Esophagus muscularis mucosa (tissue), 4 donors: Measurements from ENCODE around the gene TBCC. TPM values are rescaled to one million over a fixed set of nuclear protein-coding genes. Genes with fewer than 3 reads are reported as not detected.

ENCODE experiments used
- DNase-seq: peaks from one replicate; pipeline ENCODE4 v3.0.0-alpha.2; 2017; ENCODE audit errors: extremely low spot score
- H3K27ac ChIP-seq, 4 donors: fragments of 200-600 bp; sonication (generic); replicated peaks in 1 of 4; 1 replicate in 3 of 4; 2 replicates in 1 of 4; pipeline ENCODE4 v1.5.1; 2016 to 2019; ENCODE audit warnings: mild to moderate bottlenecking in 1 of 4
- H3K27me3 ChIP-seq, 4 donors: fragments of 200-600 bp; sonication (generic); one replicate each; pipeline versions ENCODE4 v1.5.1 to v1.6.0; 2016 to 2019
- H3K36me3 ChIP-seq, 4 donors: fragments of 200-600 bp; sonication (generic); one replicate each; pipeline ENCODE4 v1.5.1; 2016 to 2019
- H3K4me1 ChIP-seq, 4 donors: fragments of 200-600 bp; sonication (generic); one replicate each; pipeline ENCODE4 v1.5.1; 2016 to 2019
- H3K4me3 ChIP-seq, 4 donors: fragments of 200-600 bp; sonication (generic); 1 replicate in 2 of 4; 2 replicates in 2 of 4; pipeline ENCODE4 v1.5.1; 2016 to 2019; ENCODE audit warnings: mild to moderate bottlenecking in 4 of 4, moderate library complexity in 1 of 4
- H3K9me3 ChIP-seq, 4 donors: fragments of 200-600 bp; sonication (generic); 1 replicate in 3 of 4; 2 replicates in 1 of 4; pipeline ENCODE4 v1.5.1; 2016 to 2019
- EP300 ChIP-seq: sonication (generic); formaldehyde crosslinking; IDR thresholded peaks from one replicate; pipeline ENCODE4 v1.6.1; 2017; ENCODE audit warnings: antibody characterized with exemption
- POLR2A ChIP-seq: fragments of 450-650 bp; IDR thresholded peaks from one replicate; pipeline ENCODE4 v1.6.1; 2017; ENCODE audit warnings: antibody characterized with exemption, moderate library complexity, mild to moderate bottlenecking, low read depth
- POLR2AphosphoS5 ChIP-seq, 2 donors: sonication (generic); formaldehyde crosslinking; IDR thresholded peaks; one replicate each; pipeline ENCODE4 v1.6.1; 2017; ENCODE audit warnings: antibody characterized with exemption in 2 of 2
- WGBS: methylation state at CpG from one replicate; pipeline ENCODE4 v1.1.5; 2018; 5-methylcytosine and 5-hydroxymethylcytosine counted together
- intact Hi-C: fragments of 100-400 bp; cut with DNase I; formaldehyde crosslinking; loops from one replicate; pipeline ENCODE4 v1.15.1; 2023
- total RNA-seq, 4 donors: library from RNA; depleted of rRNA; stranded (reverse); fragments of >200 nt; gene quantifications; one replicate each; pipeline versions ENCODE4 v1.1.0 to v1.2.1, GENCODE V29; 2016
- TF ChIP-seq, protein P1 (sequence below), 3 experiments: fragments of 200-600 bp in 2 of 3; fragments of 450-650 bp in 1 of 3; sonication (generic) in 2 of 3; IDR thresholded peaks; one replicate each; pipeline ENCODE4 v1.5.1; 2017 to 2019; ENCODE audit warnings: antibody characterized with exemption in 3 of 3, mild to moderate bottlenecking in 2 of 3, moderate library complexity in 1 of 3

Gene TBCC
- total RNA-seq, 4 donors from 2014 or later: 33.2 to 41.9 (median 38.5) TPM

DNA sequence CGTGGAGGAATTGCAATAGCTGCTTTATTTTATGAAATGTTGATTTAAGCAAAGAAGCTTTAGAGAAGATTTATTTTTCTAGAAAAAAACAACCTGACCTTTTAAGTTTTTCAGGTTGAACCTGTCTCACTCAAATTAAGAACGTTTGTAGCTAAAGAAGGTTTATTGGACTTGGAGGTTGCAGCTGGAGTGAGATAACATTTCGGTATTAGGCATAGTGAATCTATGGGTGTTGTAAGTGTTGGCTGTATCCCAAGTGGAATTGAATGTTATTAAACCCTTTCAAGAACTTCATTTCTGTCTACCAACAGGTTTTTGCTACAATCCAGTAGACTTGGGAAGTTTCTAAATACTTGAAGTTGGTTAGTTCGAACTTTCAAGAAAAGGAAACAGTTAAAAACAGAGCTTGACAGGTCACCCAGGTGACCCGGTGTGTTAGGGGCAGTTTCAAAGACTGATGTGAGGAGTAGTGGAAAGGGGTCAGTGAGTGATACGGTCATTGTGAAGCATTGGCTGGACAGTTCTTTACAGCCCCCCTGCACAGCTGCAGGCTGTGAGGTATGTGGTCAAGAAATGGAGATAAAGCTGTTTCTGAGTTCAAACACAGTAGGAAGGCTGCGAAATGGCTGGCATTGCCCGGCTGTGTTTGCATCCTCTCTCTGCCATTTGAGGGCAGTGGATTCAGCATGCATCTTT is 2.4 kb upstream of the TBCC start:
- H3K27ac ChIP-seq: peak overlapping the region; percentile 97 to 99 (median 98)
- no peaks in the 10 kb centered on the region for H3K27me3 ChIP-seq
- DNase-seq: no peak
- peaks cover 26 to 55% (median 35%) of the 10 kb centered on the region in 4 donors for H3K4me1 ChIP-seq
- H3K4me3 ChIP-seq: peak overlapping the region; percentile 91 to 98 (median 95)
- TF ChIP-seq POLR2AphosphoS5 (IDR thresholded peaks at IDR 0.05): no peak
- H3K9me3 ChIP-seq: no peaks in the 10 kb centered on the region
- H3K36me3 ChIP-seq: no peaks in the 10 kb centered on the region
- intact Hi-C loops: loop anchor here (5.0 to 10.0 kb wide), 2 partner anchors 76 to 129 kb away; partner anchors contain the start of gene RPL7L1
- WGBS: 40% methylated on average over 8 of the region's 8 CpGs

DNA sequence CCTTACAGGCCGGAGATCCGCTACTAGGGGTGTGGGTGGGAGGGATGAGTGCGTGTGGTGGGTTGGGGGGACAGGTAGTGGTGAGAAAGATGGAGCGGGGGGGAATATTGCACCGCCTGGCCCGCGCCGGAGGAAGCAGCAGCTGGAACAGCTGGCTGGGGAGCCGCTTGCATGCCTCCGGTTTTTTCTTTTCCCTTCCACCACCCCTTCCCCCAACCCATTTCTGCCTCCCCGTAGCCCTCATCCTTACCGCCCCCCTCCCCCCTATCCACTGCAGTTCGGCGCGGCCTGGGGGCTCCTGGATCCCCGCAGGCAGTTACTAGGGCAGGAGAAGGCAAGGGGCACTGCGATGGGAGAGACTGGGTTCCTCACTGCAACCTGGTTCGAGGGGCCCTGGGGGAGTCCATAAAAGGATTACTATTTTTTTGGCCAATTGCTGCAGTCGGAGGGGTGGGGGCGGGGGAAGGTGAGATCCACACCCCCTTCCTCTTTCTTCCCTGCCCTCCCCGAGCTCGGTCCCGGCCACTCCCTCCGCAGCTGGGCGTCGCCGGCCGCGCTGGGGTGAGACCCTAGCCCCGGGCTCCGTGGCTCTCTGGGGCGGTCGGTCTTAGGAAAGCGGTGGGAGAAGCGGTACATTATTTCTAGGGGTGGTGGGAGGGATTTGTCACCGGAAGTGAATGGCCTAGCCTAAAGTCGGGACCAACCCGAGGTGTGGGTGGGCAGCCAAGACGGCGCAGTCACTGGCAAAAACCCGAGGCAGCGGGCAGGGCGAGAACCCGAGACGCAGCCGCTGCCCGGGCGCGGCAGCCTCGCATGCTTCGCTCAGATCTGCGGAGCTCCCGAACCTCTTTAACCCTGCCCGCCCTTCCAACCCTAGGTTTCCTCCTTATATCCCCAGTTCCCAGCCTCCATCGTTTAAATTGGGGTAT is 824 bp upstream of the TBCC start:
- TF ChIP-seq, protein P1, sequence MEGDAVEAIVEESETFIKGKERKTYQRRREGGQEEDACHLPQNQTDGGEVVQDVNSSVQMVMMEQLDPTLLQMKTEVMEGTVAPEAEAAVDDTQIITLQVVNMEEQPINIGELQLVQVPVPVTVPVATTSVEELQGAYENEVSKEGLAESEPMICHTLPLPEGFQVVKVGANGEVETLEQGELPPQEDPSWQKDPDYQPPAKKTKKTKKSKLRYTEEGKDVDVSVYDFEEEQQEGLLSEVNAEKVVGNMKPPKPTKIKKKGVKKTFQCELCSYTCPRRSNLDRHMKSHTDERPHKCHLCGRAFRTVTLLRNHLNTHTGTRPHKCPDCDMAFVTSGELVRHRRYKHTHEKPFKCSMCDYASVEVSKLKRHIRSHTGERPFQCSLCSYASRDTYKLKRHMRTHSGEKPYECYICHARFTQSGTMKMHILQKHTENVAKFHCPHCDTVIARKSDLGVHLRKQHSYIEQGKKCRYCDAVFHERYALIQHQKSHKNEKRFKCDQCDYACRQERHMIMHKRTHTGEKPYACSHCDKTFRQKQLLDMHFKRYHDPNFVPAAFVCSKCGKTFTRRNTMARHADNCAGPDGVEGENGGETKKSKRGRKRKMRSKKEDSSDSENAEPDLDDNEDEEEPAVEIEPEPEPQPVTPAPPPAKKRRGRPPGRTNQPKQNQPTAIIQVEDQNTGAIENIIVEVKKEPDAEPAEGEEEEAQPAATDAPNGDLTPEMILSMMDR (IDR thresholded peaks at IDR 0.05): no peak
- TF ChIP-seq POLR2AphosphoS5 (IDR thresholded peaks at IDR 0.05) (peak; percentile 93 to 98), POLR2A (peak; percentile 54)
- Histone ChIP-seq H3K4me3 (peak overlapping the region; percentile 91 to 98 (median 95)), H3K36me3 (no peaks in the 10 kb centered on the region), H3K27me3 (no peaks in the 10 kb centered on the region), H3K27ac (peak overlapping the region; percentile 97 to 99 (median 98)), H3K9me3 (no peaks in the 10 kb centered on the region), H3K4me1 (peaks cover 26 to 63% (median 42%) of the 10 kb centered on the region in 4 donors)
- DNase-seq: peak; percentile 96
- 0% methylated on average over 54 of the region's 55 CpGs for whole genome bisulfite sequencing
- intact Hi-C loops: loop anchor here (2.0 to 10.0 kb wide), 3 partner anchors 40 to 131 kb away; partner anchors contain the start of gene RPL7L1

DNA sequence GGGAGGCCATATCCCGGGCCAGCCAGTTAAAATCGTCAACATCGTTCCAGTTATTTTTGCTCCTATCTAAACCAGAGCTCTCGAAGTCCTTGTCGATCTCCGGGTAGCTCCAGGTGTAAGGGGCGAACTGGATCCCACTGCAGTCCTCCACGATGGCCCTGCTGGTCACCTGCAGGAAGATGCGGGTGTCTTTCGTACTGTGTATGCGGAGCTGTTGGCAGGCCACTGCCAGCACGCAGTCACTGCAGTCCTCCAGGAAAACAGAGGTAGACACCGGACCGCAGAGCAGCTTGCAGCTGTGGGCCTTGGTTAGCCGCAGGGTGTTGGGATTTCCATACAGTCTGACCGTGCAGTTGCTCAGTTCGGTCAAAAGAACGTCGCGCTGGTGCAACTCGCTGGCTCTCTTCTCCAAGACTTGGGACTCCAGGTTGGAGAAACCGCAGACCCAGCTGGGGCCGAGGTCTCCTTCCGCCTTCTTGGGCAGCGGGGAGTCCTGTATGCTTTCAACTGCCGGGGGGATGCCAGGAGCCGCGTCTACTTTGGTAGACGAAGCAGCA is 742 bp downstream of the TBCC start:
- intact Hi-C loops: loop anchor here (5.0 to 10.0 kb wide), 2 partner anchors 80 to 132 kb away; partner anchors contain the start of gene RPL7L1
- no peaks in the 10 kb centered on the region for H3K27me3 ChIP-seq
- no peaks in the 10 kb centered on the region for H3K36me3 ChIP-seq
- peak overlapping the region; percentile 97 to 99 (median 98) for H3K27ac ChIP-seq
- DNase-seq: no peak
- TF ChIP-seq POLR2AphosphoS5 (IDR thresholded peaks at IDR 0.05): no peak
- TF ChIP-seq EP300: no peak
- TF ChIP-seq, protein P1 (IDR thresholded peaks at IDR 0.05): peak in 1 of 3 experiments; percentile 9
- no peak for TF ChIP-seq POLR2A
- peaks cover 26 to 55% (median 42%) of the 10 kb centered on the region in 4 donors for H3K4me1 ChIP-seq
- WGBS: 0% methylated on average over 9 of the region's 29 CpGs
- H3K9me3 ChIP-seq: no peaks in the 10 kb centered on the region
- H3K4me3 ChIP-seq: peak overlapping the region; percentile 91 to 98 (median 95)

DNA sequence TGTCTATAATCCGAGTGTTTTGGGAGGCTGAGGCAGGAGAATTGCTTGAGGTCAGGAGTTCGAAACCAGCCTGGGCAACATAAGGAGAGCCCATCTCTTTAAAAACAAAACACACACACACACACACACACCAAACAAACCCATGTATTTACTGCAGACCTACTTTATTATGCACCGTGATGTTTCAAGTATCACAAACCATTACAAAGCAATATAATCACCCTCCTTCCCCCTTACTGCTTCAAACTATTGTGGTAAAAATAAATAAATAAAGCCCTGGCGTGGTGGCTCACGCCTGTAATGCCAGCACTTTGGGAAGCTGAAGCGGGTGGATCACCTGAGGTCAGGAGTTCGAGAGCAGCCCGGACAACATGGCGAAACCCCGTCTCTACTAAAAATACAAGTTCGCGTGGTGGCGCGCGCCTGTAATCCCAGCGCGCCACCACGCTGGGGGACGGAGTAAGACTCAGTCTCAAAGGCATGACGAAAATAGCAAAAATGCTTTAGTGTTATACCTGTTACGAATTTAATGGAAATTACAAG is 1.5 kb downstream of the TBCC start:
- Histone ChIP-seq H3K4me1 (peaks cover 26 to 53% (median 42%) of the 10 kb centered on the region in 4 donors), H3K4me3 (peak overlapping the region; percentile 91 to 98 (median 95)), H3K27me3 (no peaks in the 10 kb centered on the region), H3K27ac (peak overlapping the region; percentile 97 to 99 (median 98)), H3K36me3 (no peaks in the 10 kb centered on the region), H3K9me3 (no peaks in the 10 kb centered on the region)
- DNase-seq: no peak
- WGBS: 60% methylated on average over 21 of the region's 21 CpGs
- TF ChIP-seq EP300 (no peak), POLR2AphosphoS5 (IDR thresholded peaks at IDR 0.05) (no peak)
- TF ChIP-seq, protein P1 (IDR thresholded peaks at IDR 0.05): no peak
- intact Hi-C loops: loop anchor here (10.0 kb wide), 1 partner anchor 80 kb away; no protein-coding TSS in a partner anchor
